GM13976 (cell line): ENCODE data around the gene CALB2.
"Not testable (repeated sequence)": the region's sequence is repeated elsewhere in the genome, so short reads cannot be mapped to it uniquely, and the experiment has no call there.

Source experiments
- DNase-seq: peaks from one replicate; pipeline ENCODE4 v3.0.0; 2012; ENCODE audit warnings: low spot score
- CTCF ChIP-seq: IDR thresholded peaks from 2 replicates; pipeline ENCODE4 v1.5.1; 2012; ENCODE audit warnings: borderline replicate concordance, mild to moderate bottlenecking; ENCODE audit not compliant: insufficient read depth; ENCODE audit errors: extremely low read depth, missing control alignments, control extremely low read depth
- in situ Hi-C: fragments of 300-500 bp; cut with MboI; formaldehyde crosslinking; loops from one replicate; pipeline ENCODE4 v1.12.0; 2022; ENCODE audit warnings: low sequenced_read_pairs, mixed read lengths, inconsistent platforms; ENCODE audit not compliant: unreplicated experiment

CALB2 gene

DNA sequence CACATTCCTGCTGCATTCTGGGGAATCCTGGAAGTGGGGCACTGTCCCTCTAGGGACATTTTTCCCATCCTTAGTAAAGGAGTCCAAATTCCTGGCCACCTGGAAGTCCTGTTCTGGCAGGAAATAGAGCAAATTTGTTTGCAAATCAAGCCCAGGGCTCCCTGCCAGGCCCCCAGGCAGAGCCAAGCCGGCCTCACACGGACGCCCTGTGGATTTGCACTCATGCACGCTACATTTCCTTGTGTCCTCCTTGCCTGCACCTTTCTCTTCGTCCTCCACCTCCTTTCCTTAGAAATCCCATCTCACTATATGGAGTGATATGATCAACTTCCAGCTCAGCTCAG is 7.0 kb upstream of the CALB2 start:
- DNase-seq, result no peak
- TF ChIP-seq CTCF, result no peak
- in situ Hi-C loops, result no loop called here

DNA sequence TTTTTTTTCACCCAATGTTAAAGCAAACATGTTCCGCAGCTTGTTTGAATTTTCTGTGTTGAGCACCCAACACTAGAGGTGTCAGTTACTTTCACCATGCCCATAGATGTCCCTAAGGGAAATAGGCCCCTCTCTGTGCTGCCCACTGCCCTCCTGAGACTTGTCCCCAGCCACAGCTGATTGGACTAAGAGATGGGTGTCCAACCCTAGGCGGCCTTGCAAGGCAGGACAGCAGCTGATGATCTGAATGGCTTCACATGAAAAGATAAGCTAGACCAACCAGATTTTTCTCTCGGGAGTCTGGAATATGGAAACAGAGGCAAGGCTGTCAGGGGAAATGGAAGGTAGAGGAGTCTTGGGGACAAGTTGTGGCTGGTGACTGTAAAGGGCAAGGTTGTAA is 6.1 kb upstream of the CALB2 start:
- TF ChIP-seq CTCF, result no peak
- no peak for DNase-seq
- in situ Hi-C loops, result no loop called here

GRCh38 chr16:71352963-71353460 is 5.5 kb upstream of the CALB2 start:
- no peak for TF ChIP-seq CTCF
- in situ Hi-C loops, result no loop called here
- no peak for DNase-seq

GRCh38 chr16:71353736-71354135 is 4.8 kb upstream of the CALB2 start:
- in situ Hi-C loops, result no loop called here
- DNase-seq, result no peak
- no peak for TF ChIP-seq CTCF

DNA sequence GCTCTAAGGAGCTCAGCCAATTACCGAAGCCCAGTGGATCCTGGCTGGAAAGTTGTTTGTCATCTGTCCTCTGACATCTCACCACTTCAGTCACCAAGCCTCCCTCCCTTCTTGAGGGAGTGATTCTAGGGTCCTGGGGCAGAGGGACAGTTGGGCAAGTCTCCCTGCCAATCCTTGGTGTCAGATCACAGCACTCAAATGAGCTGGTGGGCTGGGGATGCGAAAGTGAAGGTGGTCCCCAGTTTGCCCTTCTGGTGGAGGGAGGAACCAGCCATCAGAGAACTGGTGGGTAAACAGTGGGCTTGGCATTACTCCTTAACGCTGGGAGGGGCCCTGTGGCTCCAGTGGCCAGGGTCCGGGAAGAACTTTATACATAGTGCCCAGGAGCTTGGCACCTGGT is 4.4 kb upstream of the CALB2 start:
- DNase-seq, result no peak
- TF ChIP-seq CTCF, result no peak
- in situ Hi-C loops, result no loop called here

- DNase-seq, result no peak
- TF ChIP-seq CTCF, result no peak
- in situ Hi-C loops, result no loop called here
Observed at GRCh38 chr16:71356051-71356740, 2.3 kb upstream of the CALB2 start.

- DNase-seq, in situ Hi-C loops: not testable (repeated sequence)
Observed at GRCh38 chr16:71356936-71357335, 1.6 kb upstream of the CALB2 start.
